ENCODE results near the gene TMEM213. TPM values are rescaled to one million over a fixed set of nuclear protein-coding genes. Genes with fewer than 3 reads are reported as not detected.

TMEM213 gene
- total RNA-seq, 1 donor from 2014 or later: not detected

DNA sequence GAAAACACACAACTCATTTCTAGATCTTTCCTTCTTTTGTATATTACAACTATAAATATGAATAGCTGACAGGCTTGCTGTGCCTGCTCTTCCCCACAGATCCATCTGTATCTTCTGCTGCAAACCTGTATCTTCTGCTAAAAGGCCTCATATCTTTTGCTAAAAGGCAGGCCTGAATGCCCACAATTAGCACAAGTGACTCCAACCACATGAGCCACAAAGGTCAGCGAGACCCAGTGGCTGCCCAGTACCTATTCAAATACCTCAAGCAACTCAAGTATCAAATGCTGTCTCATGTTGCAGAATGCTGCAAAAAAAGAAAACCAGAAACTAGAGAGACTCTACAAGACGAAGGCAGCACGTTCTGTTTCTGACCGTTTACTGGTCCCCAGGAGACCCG, 54.7 kb downstream of the TMEM213 start:
- peaks cover 10% of the 10 kb centered on the region for H3K9me3 Mint-ChIP-seq
- H3K36me3 Mint-ChIP-seq (ENCODE audit: low read depth): peaks cover 55% of the 10 kb centered on the region
- DNase-seq (ENCODE audit: low read depth, low spot score): no peak
- peaks cover 5% of the 10 kb centered on the region for H3K4me1 Mint-ChIP-seq
- H3K27ac Mint-ChIP-seq (ENCODE audit: unreplicated experiment): no peak overlapping the region
- H3K27me3 Mint-ChIP-seq (ENCODE audit: low read depth): no peaks in the 10 kb centered on the region
- no peak overlapping the region for H3K4me3 Mint-ChIP-seq
- TF ChIP-seq, protein P1, sequence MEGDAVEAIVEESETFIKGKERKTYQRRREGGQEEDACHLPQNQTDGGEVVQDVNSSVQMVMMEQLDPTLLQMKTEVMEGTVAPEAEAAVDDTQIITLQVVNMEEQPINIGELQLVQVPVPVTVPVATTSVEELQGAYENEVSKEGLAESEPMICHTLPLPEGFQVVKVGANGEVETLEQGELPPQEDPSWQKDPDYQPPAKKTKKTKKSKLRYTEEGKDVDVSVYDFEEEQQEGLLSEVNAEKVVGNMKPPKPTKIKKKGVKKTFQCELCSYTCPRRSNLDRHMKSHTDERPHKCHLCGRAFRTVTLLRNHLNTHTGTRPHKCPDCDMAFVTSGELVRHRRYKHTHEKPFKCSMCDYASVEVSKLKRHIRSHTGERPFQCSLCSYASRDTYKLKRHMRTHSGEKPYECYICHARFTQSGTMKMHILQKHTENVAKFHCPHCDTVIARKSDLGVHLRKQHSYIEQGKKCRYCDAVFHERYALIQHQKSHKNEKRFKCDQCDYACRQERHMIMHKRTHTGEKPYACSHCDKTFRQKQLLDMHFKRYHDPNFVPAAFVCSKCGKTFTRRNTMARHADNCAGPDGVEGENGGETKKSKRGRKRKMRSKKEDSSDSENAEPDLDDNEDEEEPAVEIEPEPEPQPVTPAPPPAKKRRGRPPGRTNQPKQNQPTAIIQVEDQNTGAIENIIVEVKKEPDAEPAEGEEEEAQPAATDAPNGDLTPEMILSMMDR (conservative IDR thresholded peaks at IDR 0.05): no peak

DNA sequence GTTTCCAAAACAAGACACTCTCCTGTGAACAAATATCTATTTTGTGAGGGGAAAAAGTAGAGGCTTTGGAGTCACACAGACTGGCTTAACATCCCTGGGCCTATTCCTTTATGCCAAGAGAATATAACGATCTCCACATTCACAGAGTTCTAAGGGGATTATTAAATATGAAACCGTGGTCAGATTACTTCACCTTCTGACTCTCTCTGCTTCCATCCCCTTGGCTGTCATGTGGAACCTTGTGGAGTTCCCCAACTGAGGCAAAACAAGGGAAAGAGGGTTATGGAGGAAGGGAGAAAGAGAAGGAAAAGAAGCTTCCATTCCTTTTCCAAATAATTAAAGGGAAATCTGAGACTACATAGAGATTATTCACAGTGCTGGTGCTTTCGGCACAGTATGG, 55.7 kb downstream of the TMEM213 start:
- TF ChIP-seq, protein P1 (conservative IDR thresholded peaks at IDR 0.05): no peak
- H3K27ac Mint-ChIP-seq (ENCODE audit: unreplicated experiment): no peak overlapping the region
- no peak overlapping the region for H3K4me3 Mint-ChIP-seq
- no peak for DNase-seq (ENCODE audit: low read depth, low spot score)
- peaks cover 3% of the 10 kb centered on the region for H3K4me1 Mint-ChIP-seq
- H3K9me3 Mint-ChIP-seq: peaks cover 10% of the 10 kb centered on the region
- H3K36me3 Mint-ChIP-seq (ENCODE audit: low read depth): peaks cover 63% of the 10 kb centered on the region
- no peaks in the 10 kb centered on the region for H3K27me3 Mint-ChIP-seq (ENCODE audit: low read depth)

DNA sequence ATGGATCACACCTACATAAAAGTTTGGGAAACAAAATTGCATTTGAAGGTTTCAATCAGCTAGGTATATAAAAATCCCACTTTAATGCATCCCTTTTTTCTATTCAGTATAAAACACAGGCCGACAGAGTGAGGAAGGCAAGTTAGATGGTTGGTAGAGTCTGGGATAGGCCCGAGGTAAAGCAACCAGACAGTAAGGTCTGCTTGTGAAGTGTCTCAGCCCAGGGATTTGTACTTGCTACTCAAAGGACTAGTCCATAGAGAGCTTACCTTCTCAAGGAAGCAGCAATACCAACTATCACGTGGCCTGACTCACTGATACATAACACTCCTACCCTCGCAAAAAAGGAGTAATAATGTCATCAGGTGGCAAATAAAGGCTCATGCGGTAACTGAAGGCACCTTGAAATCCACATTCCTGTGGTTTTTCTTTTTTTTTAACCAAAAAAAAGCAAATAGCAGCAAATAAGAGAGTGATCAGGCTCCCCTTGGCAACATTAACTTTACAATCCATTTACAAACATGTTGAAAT, 56.4 kb downstream of the TMEM213 start:
- Mint-ChIP-seq H3K4me1 (no peaks in the 10 kb centered on the region), H3K27me3 (ENCODE audit: low read depth) (no peaks in the 10 kb centered on the region), H3K36me3 (ENCODE audit: low read depth) (peaks cover 65% of the 10 kb centered on the region), H3K4me3 (no peak overlapping the region), H3K9me3 (peaks cover 10% of the 10 kb centered on the region), H3K27ac (ENCODE audit: unreplicated experiment) (no peak overlapping the region)
- TF ChIP-seq, protein P1 (conservative IDR thresholded peaks at IDR 0.05): no peak
- no peak for DNase-seq (ENCODE audit: low read depth, low spot score)

DNA sequence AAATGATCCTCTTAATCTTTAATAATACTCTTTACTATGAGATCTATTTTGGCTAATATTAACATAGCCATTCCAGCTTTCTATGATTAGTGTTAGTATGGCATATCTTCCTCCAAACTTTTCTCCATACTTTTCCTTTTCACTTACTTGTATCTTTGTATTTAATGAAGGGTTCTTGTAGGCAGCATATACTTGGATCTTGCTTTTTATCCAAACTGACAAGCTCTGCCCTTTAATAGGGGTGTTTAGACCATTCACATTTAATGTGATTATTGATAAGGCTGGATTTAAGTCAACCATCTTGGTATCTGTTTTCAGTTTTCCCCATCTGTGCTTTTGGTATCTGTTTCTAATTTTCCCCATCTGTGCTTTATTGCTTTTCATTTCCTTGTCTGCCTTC, 59.9 kb downstream of the TMEM213 start:
- H3K4me3 Mint-ChIP-seq: no peak overlapping the region
- no peak for DNase-seq (ENCODE audit: low read depth, low spot score)
- TF ChIP-seq, protein P1 (conservative IDR thresholded peaks at IDR 0.05): no peak
- H3K36me3 Mint-ChIP-seq (ENCODE audit: low read depth): peaks cover 57% of the 10 kb centered on the region
- H3K27me3 Mint-ChIP-seq (ENCODE audit: low read depth): no peaks in the 10 kb centered on the region
- no peaks in the 10 kb centered on the region for H3K4me1 Mint-ChIP-seq
- peaks cover 4% of the 10 kb centered on the region for H3K9me3 Mint-ChIP-seq
- H3K27ac Mint-ChIP-seq (ENCODE audit: unreplicated experiment): no peak overlapping the region

DNA sequence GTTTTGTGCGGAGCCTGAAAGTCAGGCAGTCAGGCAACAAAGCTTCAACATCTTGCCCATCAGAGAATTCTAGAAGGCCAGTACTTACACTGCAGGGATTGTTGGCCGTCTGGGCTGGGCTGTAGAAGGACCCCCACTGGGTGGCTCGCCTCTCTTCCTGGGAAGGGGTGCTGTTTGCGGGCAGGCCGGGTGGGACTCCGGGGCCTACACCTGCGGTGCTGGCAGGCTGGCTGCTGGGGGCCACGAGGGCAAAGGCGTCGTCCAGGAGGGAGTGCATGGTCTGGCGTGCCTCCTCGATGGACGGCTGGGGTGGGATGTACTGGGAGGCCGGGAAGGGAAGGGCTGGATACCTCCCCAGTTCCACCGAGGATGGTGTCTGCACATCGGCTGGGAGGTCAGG, 63.3 kb downstream of the TMEM213 start:
- H3K9me3 Mint-ChIP-seq: peaks cover 4% of the 10 kb centered on the region
- TF ChIP-seq, protein P1 (conservative IDR thresholded peaks at IDR 0.05): no peak
- peaks cover 62% of the 10 kb centered on the region for H3K36me3 Mint-ChIP-seq (ENCODE audit: low read depth)
- H3K27ac Mint-ChIP-seq (ENCODE audit: unreplicated experiment): no peak overlapping the region
- H3K27me3 Mint-ChIP-seq (ENCODE audit: low read depth): no peaks in the 10 kb centered on the region
- no peak overlapping the region for H3K4me3 Mint-ChIP-seq
- H3K4me1 Mint-ChIP-seq: no peaks in the 10 kb centered on the region
- DNase-seq (ENCODE audit: low read depth, low spot score): no peak

Data from neural crest cell (in vitro differentiated cells).